Chondrocyte (in vitro differentiated cells): Measurements from ENCODE around the gene KDM3A. TPM values are rescaled to one million over a fixed set of nuclear protein-coding genes. Genes with fewer than 3 reads are reported as not detected.

ENCODE experiments used
- DNase-seq: peaks from one replicate; pipeline ENCODE4 v3.0.0; 2021; ENCODE audit warnings: mixed read lengths, low spot score
- H3K27ac Mint-ChIP-seq: one replicate; pipeline ENCODE4 v1.8.0; 2021; ENCODE audit warnings: mild to moderate bottlenecking, moderate library complexity, mixed read lengths; ENCODE audit not compliant: unreplicated experiment
- H3K27me3 Mint-ChIP-seq: 2 replicates; pipeline ENCODE4 v1.8.0; 2021; ENCODE audit warnings: low read depth, mixed read lengths
- H3K36me3 Mint-ChIP-seq: 2 replicates; pipeline ENCODE4 v1.8.0; 2021; ENCODE audit warnings: low read depth, mixed read lengths
- H3K4me1 Mint-ChIP-seq: 2 replicates; pipeline ENCODE4 v1.8.0; 2021; ENCODE audit warnings: low read depth, mild to moderate bottlenecking, mixed read lengths
- H3K4me3 Mint-ChIP-seq: one replicate; pipeline ENCODE4 v1.8.0; 2021; ENCODE audit warnings: mild to moderate bottlenecking, moderate library complexity, mixed read lengths; ENCODE audit not compliant: unreplicated experiment
- H3K9me3 Mint-ChIP-seq: 2 replicates; pipeline ENCODE4 v1.8.0; 2021; ENCODE audit warnings: low read depth, mixed read lengths
- total RNA-seq: library from RNA; stranded (reverse); gene quantifications from 3 replicates; pipeline ENCODE4 v1.2.1, GENCODE V29; 2021
- TF ChIP-seq, protein P1 (sequence below): fragments of 200-600 bp; sonication (generic); IDR thresholded peaks from 2 replicates; pipeline ENCODE4 v1.5.0; 2021; ENCODE audit warnings: antibody characterized with exemption, mild to moderate bottlenecking, moderate library complexity

The KDM3A gene
- total RNA-seq, 1 donor from 2014 or later = 49.3 TPM

- H3K27me3 Mint-ChIP-seq = no peaks in the 10 kb centered on the region
- H3K36me3 Mint-ChIP-seq = peaks cover 78% of the 10 kb centered on the region
- TF ChIP-seq, protein P1, sequence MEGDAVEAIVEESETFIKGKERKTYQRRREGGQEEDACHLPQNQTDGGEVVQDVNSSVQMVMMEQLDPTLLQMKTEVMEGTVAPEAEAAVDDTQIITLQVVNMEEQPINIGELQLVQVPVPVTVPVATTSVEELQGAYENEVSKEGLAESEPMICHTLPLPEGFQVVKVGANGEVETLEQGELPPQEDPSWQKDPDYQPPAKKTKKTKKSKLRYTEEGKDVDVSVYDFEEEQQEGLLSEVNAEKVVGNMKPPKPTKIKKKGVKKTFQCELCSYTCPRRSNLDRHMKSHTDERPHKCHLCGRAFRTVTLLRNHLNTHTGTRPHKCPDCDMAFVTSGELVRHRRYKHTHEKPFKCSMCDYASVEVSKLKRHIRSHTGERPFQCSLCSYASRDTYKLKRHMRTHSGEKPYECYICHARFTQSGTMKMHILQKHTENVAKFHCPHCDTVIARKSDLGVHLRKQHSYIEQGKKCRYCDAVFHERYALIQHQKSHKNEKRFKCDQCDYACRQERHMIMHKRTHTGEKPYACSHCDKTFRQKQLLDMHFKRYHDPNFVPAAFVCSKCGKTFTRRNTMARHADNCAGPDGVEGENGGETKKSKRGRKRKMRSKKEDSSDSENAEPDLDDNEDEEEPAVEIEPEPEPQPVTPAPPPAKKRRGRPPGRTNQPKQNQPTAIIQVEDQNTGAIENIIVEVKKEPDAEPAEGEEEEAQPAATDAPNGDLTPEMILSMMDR = no peak
- H3K27ac Mint-ChIP-seq = no peak overlapping the region
- no peak overlapping the region for H3K4me3 Mint-ChIP-seq
- H3K4me1 Mint-ChIP-seq = peaks cover 2% of the 10 kb centered on the region
- no peaks in the 10 kb centered on the region for H3K9me3 Mint-ChIP-seq
- DNase-seq = no peak
These were observed 43.9 kb downstream of the KDM3A start for GRCh38 chr2:86485103-86485502.

GRCh38 chr2:86485802-86486201 is 44.6 kb downstream of the KDM3A start:
- TF ChIP-seq, protein P1 = no peak
- H3K36me3 Mint-ChIP-seq = peaks cover 77% of the 10 kb centered on the region
- H3K27ac Mint-ChIP-seq = no peak overlapping the region
- H3K4me1 Mint-ChIP-seq = peaks cover 2% of the 10 kb centered on the region
- no peaks in the 10 kb centered on the region for H3K9me3 Mint-ChIP-seq
- no peak for DNase-seq
- no peaks in the 10 kb centered on the region for H3K27me3 Mint-ChIP-seq
- H3K4me3 Mint-ChIP-seq = no peak overlapping the region

DNA sequence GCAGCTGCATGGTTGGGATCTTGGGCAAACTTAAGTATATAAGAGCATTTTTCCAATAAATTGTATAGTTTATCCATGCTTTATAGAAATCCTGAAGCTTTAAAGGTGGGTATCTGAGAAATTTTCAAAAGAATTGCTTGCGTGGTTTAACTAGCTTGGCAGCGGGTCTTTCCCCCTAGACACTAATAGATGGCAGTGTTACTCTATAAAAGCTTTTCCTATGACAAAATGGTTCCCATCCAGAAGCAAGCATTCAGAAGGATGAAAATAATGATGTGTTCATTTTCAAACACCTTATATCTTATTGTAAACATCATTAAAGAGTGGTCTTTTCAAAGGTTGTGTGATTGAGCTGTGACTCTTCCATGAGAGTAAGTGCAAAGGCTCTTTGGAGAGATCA is 45.9 kb downstream of the KDM3A start:
- Mint-ChIP-seq H3K36me3 (peaks cover 82% of the 10 kb centered on the region), H3K4me1 (peaks cover 2% of the 10 kb centered on the region), H3K27me3 (no peaks in the 10 kb centered on the region), H3K9me3 (no peaks in the 10 kb centered on the region), H3K27ac (no peak overlapping the region), H3K4me3 (no peak overlapping the region)
- TF ChIP-seq, protein P1 = peak; percentile 48
- DNase-seq = no peak

DNA sequence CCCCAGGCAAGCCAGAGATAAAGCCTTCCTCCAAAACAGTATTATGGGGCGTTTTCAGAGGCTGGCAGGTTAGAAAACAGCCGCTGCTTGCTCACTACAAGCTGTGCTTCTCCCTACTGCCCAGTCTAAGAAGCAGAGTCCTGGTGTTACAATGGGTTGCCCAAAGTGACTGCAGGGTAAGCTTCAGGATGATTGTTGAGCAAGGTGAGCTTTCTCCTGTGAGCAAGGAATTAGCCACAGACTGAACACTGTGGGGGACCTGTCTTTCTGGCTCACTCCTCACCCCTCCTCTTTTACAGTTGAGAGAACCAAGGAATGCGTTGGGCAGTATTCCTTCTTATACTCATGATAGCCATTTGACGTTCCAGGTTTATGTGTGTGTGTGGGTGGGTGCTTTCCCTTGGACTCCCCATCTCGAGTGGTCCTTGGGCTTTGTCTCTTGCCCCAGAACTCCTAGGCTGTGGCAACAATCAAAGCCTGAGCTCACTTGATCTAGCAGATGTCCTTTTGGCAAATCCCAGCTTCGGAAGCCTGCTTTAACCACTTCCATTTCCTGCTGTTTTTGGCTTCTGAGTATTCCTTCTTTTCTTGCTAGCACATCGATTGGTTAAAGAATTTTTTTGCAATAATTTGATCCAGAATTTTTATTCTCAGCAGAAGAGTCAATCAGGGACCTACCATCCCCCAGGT is 47.5 kb downstream of the KDM3A start:
- no peaks in the 10 kb centered on the region for H3K9me3 Mint-ChIP-seq
- no peak for DNase-seq
- H3K4me3 Mint-ChIP-seq = no peak overlapping the region
- H3K27ac Mint-ChIP-seq = no peak overlapping the region
- TF ChIP-seq, protein P1 = no peak
- H3K4me1 Mint-ChIP-seq = peaks cover 2% of the 10 kb centered on the region
- peaks cover 71% of the 10 kb centered on the region for H3K36me3 Mint-ChIP-seq
- H3K27me3 Mint-ChIP-seq = no peaks in the 10 kb centered on the region

GRCh38 chr2:86489542-86489941 is 48.4 kb downstream of the KDM3A start:
- no peaks in the 10 kb centered on the region for H3K27me3 Mint-ChIP-seq
- TF ChIP-seq, protein P1 = no peak
- DNase-seq = no peak
- no peak overlapping the region for H3K27ac Mint-ChIP-seq
- H3K36me3 Mint-ChIP-seq = peaks cover 67% of the 10 kb centered on the region
- H3K4me1 Mint-ChIP-seq = peaks cover 2% of the 10 kb centered on the region
- H3K4me3 Mint-ChIP-seq = no peak overlapping the region
- no peaks in the 10 kb centered on the region for H3K9me3 Mint-ChIP-seq
